Liver (tissue), 9 donors: ENCODE data around the gene TFB1M. TPM values are rescaled to one million over a fixed set of nuclear protein-coding genes. Genes with fewer than 3 reads are reported as not detected.

ENCODE experiments used
- DNase-seq: peaks from one replicate; pipeline ENCODE4 v3.0.0-alpha.2; 2017; ENCODE audit warnings: low spot score
- H3K27ac ChIP-seq, 2 donors: one replicate each; pipeline ENCODE4 v1.7.0; 2013; ENCODE audit warnings: inconsistent platforms in 2 of 2, low read length in 2 of 2, control low read depth in 1 of 2, low read depth in 1 of 2, mild to moderate bottlenecking in 1 of 2
- H3K27me3 ChIP-seq, 4 donors: one replicate each; pipeline versions ENCODE4 v1.6.1 to v1.7.0; 2013; ENCODE audit warnings: low read length in 3 of 4, inconsistent platforms in 1 of 4, mild to moderate bottlenecking in 1 of 4, moderate library complexity in 1 of 4; ENCODE audit not compliant: control insufficient read depth in 4 of 4, insufficient read depth in 4 of 4
- H3K36me3 ChIP-seq, 4 donors: one replicate each; pipeline versions ENCODE4 v1.6.1 to v1.7.0; 2013; ENCODE audit warnings: low read length in 3 of 4, mild to moderate bottlenecking in 3 of 4, low read depth in 1 of 4, moderate library complexity in 1 of 4; ENCODE audit not compliant: control insufficient read depth in 4 of 4, insufficient read depth in 3 of 4
- H3K4me1 ChIP-seq, 4 donors: one replicate each; pipeline versions ENCODE4 v1.6.1 to v1.7.0; 2013; ENCODE audit warnings: low read length in 3 of 4, mild to moderate bottlenecking in 3 of 4, moderate library complexity in 1 of 4; ENCODE audit not compliant: control insufficient read depth in 4 of 4, insufficient read depth in 4 of 4
- H3K4me3 ChIP-seq, 3 donors: one replicate each; pipeline versions ENCODE4 v1.6.1 to v1.7.0; 2013; ENCODE audit warnings: low read length in 3 of 3, control low read depth in 1 of 3, low read depth in 1 of 3, mild to moderate bottlenecking in 1 of 3
- H3K9ac ChIP-seq, 2 donors: one replicate each; pipeline ENCODE4 v1.7.0; 2013; ENCODE audit warnings: low read length in 2 of 2, mild to moderate bottlenecking in 2 of 2, moderate library complexity in 2 of 2, control low read depth in 1 of 2, low read depth in 1 of 2
- H3K9me3 ChIP-seq, 4 donors: one replicate each; pipeline versions ENCODE4 v1.6.1 to v1.7.0; 2013; ENCODE audit warnings: low read length in 3 of 4; ENCODE audit not compliant: control insufficient read depth in 4 of 4
- CTCF ChIP-seq: fragments of 150-350 bp; IDR thresholded peaks from 2 replicates; pipeline ENCODE4 v1.5.1; 2017; ENCODE audit warnings: improper control_type of control experiment, low read depth, low read length; ENCODE audit not compliant: missing input control
- EGR1 ChIP-seq, 2 donors: IDR thresholded peaks; 2 replicates each; pipeline ENCODE4 v1.6.1; 2016 to 2018; ENCODE audit warnings: antibody characterized with exemption in 2 of 2, low read depth in 2 of 2
- FOXA2 ChIP-seq: IDR thresholded peaks from 2 replicates; pipeline ENCODE4 v1.6.1; 2016; ENCODE audit warnings: antibody characterized with exemption
- GABPA ChIP-seq, 2 donors: IDR thresholded peaks in 1 of 2; conservative IDR thresholded peaks in 1 of 2; 2 replicates each; pipeline ENCODE4 v1.6.1; 2016; ENCODE audit warnings: antibody characterized with exemption in 2 of 2, mild to moderate bottlenecking in 1 of 2, moderate library complexity in 1 of 2
- HNF4A ChIP-seq, 2 donors: conservative IDR thresholded peaks; 2 replicates each; pipeline ENCODE4 v1.6.1; 2016; ENCODE audit warnings: antibody characterized with exemption in 2 of 2, mild to moderate bottlenecking in 2 of 2
- HNF4G ChIP-seq: IDR thresholded peaks from 2 replicates; pipeline ENCODE4 v1.6.1; 2016; ENCODE audit warnings: antibody characterized with exemption
- JUND ChIP-seq, 2 donors: IDR thresholded peaks; 2 replicates each; pipeline ENCODE4 v1.6.1; 2016; ENCODE audit warnings: antibody characterized with exemption in 2 of 2
- MAX ChIP-seq: IDR thresholded peaks from 2 replicates; pipeline ENCODE4 v1.6.1; 2016; ENCODE audit warnings: antibody characterized with exemption
- NR2F2 ChIP-seq: IDR thresholded peaks from 2 replicates; pipeline ENCODE4 v1.6.1; 2016; ENCODE audit warnings: antibody characterized with exemption
- RAD21 ChIP-seq, 2 donors: IDR thresholded peaks; 2 replicates each; pipeline ENCODE4 v1.6.1; 2016; ENCODE audit warnings: antibody characterized with exemption in 2 of 2, mild to moderate bottlenecking in 2 of 2
- RXRA ChIP-seq, 2 donors: IDR thresholded peaks; 2 replicates each; pipeline ENCODE4 v1.6.1; 2017 to 2018; ENCODE audit warnings: antibody characterized with exemption in 2 of 2, mild to moderate bottlenecking in 1 of 2
- SP1 ChIP-seq: IDR thresholded peaks from 2 replicates; pipeline ENCODE4 v1.6.1; 2018; ENCODE audit warnings: antibody characterized with exemption, mild to moderate bottlenecking
- TAF1 ChIP-seq: conservative IDR thresholded peaks from 2 replicates; pipeline ENCODE4 v1.6.1; 2016; ENCODE audit warnings: antibody characterized with exemption, mild to moderate bottlenecking
- YY1 ChIP-seq: IDR thresholded peaks from 2 replicates; pipeline ENCODE4 v1.6.1; 2016; ENCODE audit warnings: antibody characterized with exemption, mild to moderate bottlenecking
- ZBTB33 ChIP-seq: IDR thresholded peaks from 2 replicates; pipeline ENCODE4 v1.6.1; 2016; ENCODE audit warnings: antibody characterized with exemption
- WGBS: extraction: QIAGEN DNeasy Blood & Tissue Kit; methylation state at CpG from one replicate; pipeline ENCODE4 v1.1.7; 2013; 5-methylcytosine and 5-hydroxymethylcytosine counted together
- polyA plus RNA-seq, 2 donors: library from polyadenylated mRNA; stranded (reverse) in 1 of 2; unstranded in 1 of 2; fragments of 200-250 nt in 1 of 2; fragments of >200 nt in 1 of 2; fragmentation: Nextera tagmentation in 1 of 2; extraction: Ambion mirVana in 1 of 2; gene quantifications; one replicate each; pipeline versions ENCODE4 v1.2.1 to v1.2.3, GENCODE V29; 2013 to 2015
- total RNA-seq, 2 donors: library from RNA; depleted of rRNA; stranded (reverse); fragments of >200 nt; gene quantifications; one replicate each; pipeline ENCODE4 v1.2.3, GENCODE V29; 2014
- TF ChIP-seq, protein P1 (sequence below): IDR thresholded peaks from 2 replicates; pipeline ENCODE4 v1.6.1; 2016; ENCODE audit warnings: antibody characterized with exemption, mild to moderate bottlenecking
- donor health status: healthy.
- donor health status: healthy.
- donor health status: healthy.
- donor health status: healthy.
- donor health status: healthy.

TFB1M gene
- total and polyA plus RNA-seq, 4 donors, result 9.2 to 17.0 (median 12.6) TPM

DNA sequence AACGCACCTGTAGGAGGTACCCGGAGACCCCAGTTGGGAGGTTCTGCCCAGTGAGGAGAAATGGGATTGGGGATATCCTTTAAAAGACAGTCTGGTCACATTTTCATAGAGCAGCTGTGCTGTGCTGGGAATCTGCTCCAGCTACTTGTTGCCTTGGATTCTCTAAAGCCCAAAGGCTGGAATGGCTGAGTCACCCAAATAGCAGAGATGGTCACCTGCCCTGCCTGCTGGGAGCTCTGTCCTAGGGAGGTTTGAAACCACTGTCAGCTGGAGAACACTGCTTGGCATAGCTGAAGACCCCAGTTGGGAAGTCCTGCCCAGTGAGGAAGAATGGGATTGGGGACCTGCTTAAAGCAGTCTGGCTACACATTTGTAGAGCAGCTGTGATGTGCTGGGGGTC, 34.8 kb upstream of the TFB1M start:
- Histone ChIP-seq H3K36me3 (no peaks in the 10 kb centered on the region), H3K4me1 (no peaks in the 10 kb centered on the region), H3K4me3 (no peak overlapping the region), H3K27me3 (no peaks in the 10 kb centered on the region), H3K27ac (no peak overlapping the region), H3K9ac (no peak overlapping the region), H3K9me3 (peaks cover 3 to 13% (median 4%) of the 10 kb centered on the region in 4 donors)
- TF ChIP-seq CTCF, result no peak
- no peak for TF ChIP-seq GABPA (IDR thresholded peaks at IDR 0.05 in 1 of 2, conservative IDR thresholded peaks at IDR 0.05 in 1 of 2)
- no peak for TF ChIP-seq TAF1
- TF ChIP-seq FOXA2, result no peak
- no peak for TF ChIP-seq EGR1 (IDR thresholded peaks at IDR 0.05; ENCODE audit: low read depth in 2 of 2)
- no peak for TF ChIP-seq ZBTB33
- no peak for TF ChIP-seq HNF4A (conservative IDR thresholded peaks at IDR 0.05)
- TF ChIP-seq YY1, result no peak
- 82% methylated on average over 2 of the region's 2 CpGs for WGBS
- no peak for DNase-seq

DNA sequence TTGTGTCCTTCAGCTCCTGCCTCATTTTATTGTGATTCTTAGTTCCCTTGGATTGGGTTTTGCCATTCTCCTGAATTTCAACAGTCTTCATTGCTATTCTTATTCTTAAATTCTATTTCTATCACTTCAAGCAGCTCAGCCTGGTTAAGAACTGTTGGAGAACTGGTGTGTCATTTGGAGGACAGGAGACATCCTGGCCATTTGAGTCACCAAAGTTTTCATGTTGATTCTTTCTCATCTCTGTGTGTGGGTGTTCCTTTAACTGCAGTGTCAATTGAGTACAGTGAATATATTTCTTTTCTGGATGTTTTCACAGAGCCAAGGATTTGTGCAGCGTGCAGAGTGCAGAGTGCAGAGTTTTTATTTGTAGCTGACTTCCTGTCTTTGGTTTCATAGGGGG, 33.5 kb upstream of the TFB1M start:
- no peak overlapping the region for H3K4me3 ChIP-seq
- H3K27ac ChIP-seq, result no peak overlapping the region
- H3K27me3 ChIP-seq, result no peaks in the 10 kb centered on the region
- no peaks in the 10 kb centered on the region for H3K36me3 ChIP-seq
- TF ChIP-seq CTCF, result no peak
- no peak for TF ChIP-seq NR2F2
- no peak for TF ChIP-seq ZBTB33
- no peak for TF ChIP-seq HNF4A (conservative IDR thresholded peaks at IDR 0.05)
- no peak for TF ChIP-seq TAF1
- no peak for TF ChIP-seq RAD21 (IDR thresholded peaks at IDR 0.05)
- no peak for TF ChIP-seq SP1
- TF ChIP-seq MAX, result no peak
- TF ChIP-seq RXRA (IDR thresholded peaks at IDR 0.05), result no peak
- TF ChIP-seq, protein P1, sequence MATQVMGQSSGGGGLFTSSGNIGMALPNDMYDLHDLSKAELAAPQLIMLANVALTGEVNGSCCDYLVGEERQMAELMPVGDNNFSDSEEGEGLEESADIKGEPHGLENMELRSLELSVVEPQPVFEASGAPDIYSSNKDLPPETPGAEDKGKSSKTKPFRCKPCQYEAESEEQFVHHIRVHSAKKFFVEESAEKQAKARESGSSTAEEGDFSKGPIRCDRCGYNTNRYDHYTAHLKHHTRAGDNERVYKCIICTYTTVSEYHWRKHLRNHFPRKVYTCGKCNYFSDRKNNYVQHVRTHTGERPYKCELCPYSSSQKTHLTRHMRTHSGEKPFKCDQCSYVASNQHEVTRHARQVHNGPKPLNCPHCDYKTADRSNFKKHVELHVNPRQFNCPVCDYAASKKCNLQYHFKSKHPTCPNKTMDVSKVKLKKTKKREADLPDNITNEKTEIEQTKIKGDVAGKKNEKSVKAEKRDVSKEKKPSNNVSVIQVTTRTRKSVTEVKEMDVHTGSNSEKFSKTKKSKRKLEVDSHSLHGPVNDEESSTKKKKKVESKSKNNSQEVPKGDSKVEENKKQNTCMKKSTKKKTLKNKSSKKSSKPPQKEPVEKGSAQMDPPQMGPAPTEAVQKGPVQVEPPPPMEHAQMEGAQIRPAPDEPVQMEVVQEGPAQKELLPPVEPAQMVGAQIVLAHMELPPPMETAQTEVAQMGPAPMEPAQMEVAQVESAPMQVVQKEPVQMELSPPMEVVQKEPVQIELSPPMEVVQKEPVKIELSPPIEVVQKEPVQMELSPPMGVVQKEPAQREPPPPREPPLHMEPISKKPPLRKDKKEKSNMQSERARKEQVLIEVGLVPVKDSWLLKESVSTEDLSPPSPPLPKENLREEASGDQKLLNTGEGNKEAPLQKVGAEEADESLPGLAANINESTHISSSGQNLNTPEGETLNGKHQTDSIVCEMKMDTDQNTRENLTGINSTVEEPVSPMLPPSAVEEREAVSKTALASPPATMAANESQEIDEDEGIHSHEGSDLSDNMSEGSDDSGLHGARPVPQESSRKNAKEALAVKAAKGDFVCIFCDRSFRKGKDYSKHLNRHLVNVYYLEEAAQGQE, result no peak
- no peak for TF ChIP-seq YY1
- TF ChIP-seq JUND (IDR thresholded peaks at IDR 0.05), result no peak
- TF ChIP-seq GABPA (IDR thresholded peaks at IDR 0.05 in 1 of 2, conservative IDR thresholded peaks at IDR 0.05 in 1 of 2), result no peak
- no peak for TF ChIP-seq HNF4G
- H3K4me1 ChIP-seq, result no peaks in the 10 kb centered on the region
- no peak for DNase-seq
- 77% methylated on average over 1 of the region's 1 CpG for WGBS
- peaks cover 0 to 7% (median 0%) of the 10 kb centered on the region in 4 donors for H3K9me3 ChIP-seq
- no peak overlapping the region for H3K9ac ChIP-seq
